Fibroblast of pulmonary artery (primary cell): Measurements from ENCODE around the gene NPAT.
A peak's percentile ranks its signal among the peaks of the same experiment; 100 is the strongest.
"Not testable (repeated sequence)": the region's sequence is repeated elsewhere in the genome, so short reads cannot be mapped to it uniquely, and the experiment has no call there.

Source experiments
- DNase-seq: peaks from one replicate; pipeline ENCODE4 v3.0.0-alpha.2; 2010; ENCODE audit warnings: low read depth
- H3K4me3 ChIP-seq: replicated peaks from 2 replicates; pipeline ENCODE4 v1.5.1; 2011; ENCODE audit warnings: low read depth, mild to moderate bottlenecking, control low read depth, low read length, moderate library complexity
- CTCF ChIP-seq: IDR thresholded peaks from 2 replicates; pipeline ENCODE4 v1.5.1; 2011; ENCODE audit warnings: mild to moderate bottlenecking, control low read depth, low read length, inconsistent platforms; ENCODE audit errors: missing control alignments

NPAT gene

GRCh38 chr11:108122166-108122628 is 100.2 kb downstream of the NPAT start:
- peak overlapping the region; percentile 76 for H3K4me3 ChIP-seq
- peak; percentile 40 for DNase-seq
- TF ChIP-seq CTCF, result no peak

GRCh38 chr11:108121274-108122155 is 100.9 kb downstream of the NPAT start, which contains the start of gene ACAT1:
ACAT1 (plus strand) TSS chr11:108121567; CDS start chr11:108121607, 40 bp downstream.
- no peak for TF ChIP-seq CTCF
- peak; percentile 88 for DNase-seq
- H3K4me3 ChIP-seq, result peak within 1 kb of the TSS; percentile 76

GRCh38 chr11:108120936-108121273 is 101.5 kb downstream of the NPAT start:
- H3K4me3 ChIP-seq, result peak overlapping the region; percentile 76
- DNase-seq, result not testable (repeated sequence)

DNA sequence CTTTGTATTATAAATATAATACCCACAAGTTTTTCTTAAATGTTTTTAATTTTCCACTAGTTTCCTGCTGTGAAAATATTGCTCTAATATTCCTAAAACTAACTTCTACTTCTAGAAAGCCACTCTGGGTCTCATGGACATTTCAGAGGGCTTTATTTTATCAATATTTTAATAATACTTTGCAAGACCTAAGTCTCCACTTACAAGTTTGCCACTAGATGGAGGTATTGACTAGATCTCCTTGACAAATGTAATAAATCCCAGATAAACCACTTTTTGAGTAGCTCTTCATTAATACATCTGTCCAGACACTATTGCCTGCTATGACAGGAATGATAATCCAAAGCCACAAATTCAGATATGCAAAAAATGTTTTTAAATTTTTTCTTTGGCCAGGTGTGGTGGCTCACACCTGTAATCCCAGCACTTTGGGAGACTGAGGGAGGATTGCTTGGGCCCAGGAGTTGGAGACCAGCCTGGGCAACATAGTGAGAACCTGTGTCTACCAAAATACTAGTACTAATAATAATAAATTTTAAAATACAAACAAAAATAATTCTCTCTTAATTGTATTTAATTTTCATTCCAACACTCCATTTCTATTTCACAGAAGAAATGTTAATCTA is 104.6 kb downstream of the NPAT start:
- peak; percentile 64 for TF ChIP-seq CTCF
- H3K4me3 ChIP-seq, result no peak overlapping the region
- peak; percentile 81 for DNase-seq

GRCh38 chr11:108115500-108116140 is 106.8 kb downstream of the NPAT start:
- no peak overlapping the region for H3K4me3 ChIP-seq
- peak; percentile 91 for DNase-seq
- no peak for TF ChIP-seq CTCF

GRCh38 chr11:108112057-108112456 is 110.4 kb downstream of the NPAT start:
- H3K4me3 ChIP-seq, result no peak overlapping the region
- TF ChIP-seq CTCF, result no peak
- DNase-seq, result no peak

DNA sequence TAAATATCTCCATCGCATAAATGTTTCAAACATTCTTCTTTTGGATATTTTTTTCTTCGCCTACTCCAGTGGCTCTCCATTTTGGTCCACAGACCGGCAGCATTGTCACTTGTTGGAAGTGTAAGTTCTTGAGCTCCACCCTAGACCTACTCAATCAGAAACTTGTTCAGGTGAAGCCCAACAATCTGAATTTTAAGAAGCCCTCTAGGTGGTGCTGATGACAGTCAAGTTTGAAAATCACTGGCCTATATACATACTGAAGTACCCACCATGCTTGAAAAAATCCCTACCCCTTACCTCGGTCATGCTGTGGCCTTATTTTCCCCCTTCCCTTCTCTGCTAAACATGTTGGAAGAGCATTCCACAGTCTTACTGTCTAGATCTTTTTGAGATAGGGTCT is 111.3 kb downstream of the NPAT start:
- no peak for TF ChIP-seq CTCF
- H3K4me3 ChIP-seq, result no peak overlapping the region
- DNase-seq, result no peak
